ENCODE results near the gene CRABP1. TPM values are rescaled to one million over a fixed set of nuclear protein-coding genes. Genes with fewer than 3 reads are reported as not detected.

Gene CRABP1
- total RNA-seq, 2 donors from 2014 or later: not detected

DNA sequence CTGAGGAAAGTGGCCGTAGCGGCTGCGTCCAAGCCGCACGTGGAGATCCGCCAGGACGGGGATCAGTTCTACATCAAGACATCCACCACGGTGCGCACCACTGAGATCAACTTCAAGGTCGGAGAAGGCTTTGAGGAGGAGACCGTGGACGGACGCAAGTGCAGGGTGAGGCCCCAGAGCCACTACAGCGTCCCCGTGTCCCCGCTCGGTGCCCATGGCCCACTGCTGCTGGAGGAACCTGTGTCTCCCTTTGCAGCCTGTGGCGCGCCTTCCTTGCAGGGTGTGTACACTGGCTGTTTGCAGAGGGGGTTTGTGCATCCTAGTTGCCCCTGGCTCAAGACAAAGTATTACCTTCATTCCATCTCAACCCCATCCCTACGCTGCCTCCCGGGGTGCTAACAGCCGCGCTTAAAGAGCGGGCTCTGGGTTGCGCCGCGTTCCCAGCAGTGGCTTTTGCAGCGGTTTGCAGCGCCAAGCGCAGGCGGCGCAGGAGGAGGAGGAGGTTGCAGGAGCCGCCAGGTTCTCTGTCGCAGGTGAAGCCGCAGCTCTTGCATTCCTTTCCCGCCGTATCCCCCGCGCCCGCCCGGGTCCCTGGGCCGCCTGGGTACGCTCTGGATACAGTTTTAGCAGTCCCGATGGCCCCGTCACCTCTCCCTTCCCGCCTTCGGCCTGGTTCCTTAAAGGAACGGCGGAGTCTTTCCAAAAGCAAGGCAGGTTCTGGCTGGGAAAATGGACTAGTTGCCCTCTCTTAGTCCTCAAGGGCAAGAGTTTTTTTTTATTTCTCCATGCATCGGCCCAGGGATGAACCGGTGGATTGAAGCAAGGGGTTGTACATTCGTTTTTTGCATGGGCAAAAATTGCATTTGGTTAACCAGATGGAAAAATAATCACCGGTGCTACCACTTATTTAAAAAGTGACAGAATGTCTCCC, 1.2 kb downstream of the CRABP1 start:
- intact Hi-C loops (cut with DNase I): no loop called here
- no peak for ATAC-seq

GRCh38 chr15:78342021-78342420, 1.9 kb downstream of the CRABP1 start:
- no peak for DNase-seq
- no peak for ATAC-seq
- intact Hi-C loops (cut with DNase I): no loop called here

More for the DNA sequence above, 1.2 kb downstream of the CRABP1 start:
- DNase-seq: no peak

GRCh38 chr15:78343276-78344060, 3.3 kb downstream of the CRABP1 start:
- DNase-seq: no peak
- intact Hi-C loops (cut with DNase I): no loop called here
- no peak for ATAC-seq

GRCh38 chr15:78345396-78346125, 5.4 kb downstream of the CRABP1 start:
- DNase-seq (no peak), ATAC-seq (no peak)
- intact Hi-C loops (cut with DNase I): no loop called here

GRCh38 chr15:78347586-78348543, 7.7 kb downstream of the CRABP1 start:
- ATAC-seq: no peak
- intact Hi-C loops (cut with DNase I): no loop called here
- DNase-seq: no peak

- no peak for ATAC-seq
- intact Hi-C loops (cut with DNase I): no loop called here
- DNase-seq: no peak
These were observed 9.9 kb downstream of the CRABP1 start for GRCh38 chr15:78350058-78350457.

GRCh38 chr15:78351539-78351938, 11.4 kb downstream of the CRABP1 start:
- DNase-seq: no peak
- intact Hi-C loops (cut with DNase I): no loop called here
- no peak for ATAC-seq

DNA sequence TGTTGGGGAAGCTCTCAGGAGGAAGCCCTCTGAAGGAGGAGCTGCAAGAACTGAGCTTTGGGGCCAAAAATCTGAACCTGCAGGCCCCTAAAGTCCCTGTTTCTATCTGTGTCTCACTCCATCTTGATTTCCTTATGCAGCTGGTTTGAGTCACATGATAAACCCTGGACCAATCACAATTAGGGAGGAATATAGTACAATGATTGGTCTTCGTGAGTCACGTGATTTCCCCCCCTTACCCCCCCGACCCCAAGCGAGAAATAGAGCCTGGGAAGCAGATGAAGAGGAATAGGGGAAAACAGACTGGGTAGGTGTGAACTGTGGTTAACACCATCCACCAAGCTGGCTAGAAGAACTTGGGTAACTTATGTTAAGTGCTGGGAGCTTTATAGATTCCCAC, 12.9 kb downstream of the CRABP1 start:
- intact Hi-C loops (cut with DNase I): no loop called here
- DNase-seq (no peak), ATAC-seq (no peak)

DNA sequence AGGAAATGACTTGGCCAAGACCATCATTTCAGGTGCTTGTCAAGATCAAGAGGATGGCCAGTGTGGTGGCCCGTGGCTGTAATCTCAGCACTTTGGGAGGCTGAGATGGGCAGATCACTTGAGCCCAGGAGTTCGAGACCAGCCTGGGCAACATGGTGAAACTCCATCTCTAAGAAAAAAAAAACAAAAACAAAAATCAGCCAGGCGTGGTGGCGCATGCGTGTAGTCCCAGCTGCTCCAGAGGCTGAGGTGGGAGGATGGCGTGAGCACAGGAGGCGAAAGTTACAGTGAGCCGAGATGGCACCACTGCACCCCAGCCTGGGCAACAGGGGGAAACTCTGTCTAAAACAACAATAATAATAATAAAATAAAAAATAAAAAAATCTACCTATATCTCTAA, 15.0 kb downstream of the CRABP1 start:
- intact Hi-C loops (cut with DNase I): no loop called here
- ATAC-seq: no peak

DNA sequence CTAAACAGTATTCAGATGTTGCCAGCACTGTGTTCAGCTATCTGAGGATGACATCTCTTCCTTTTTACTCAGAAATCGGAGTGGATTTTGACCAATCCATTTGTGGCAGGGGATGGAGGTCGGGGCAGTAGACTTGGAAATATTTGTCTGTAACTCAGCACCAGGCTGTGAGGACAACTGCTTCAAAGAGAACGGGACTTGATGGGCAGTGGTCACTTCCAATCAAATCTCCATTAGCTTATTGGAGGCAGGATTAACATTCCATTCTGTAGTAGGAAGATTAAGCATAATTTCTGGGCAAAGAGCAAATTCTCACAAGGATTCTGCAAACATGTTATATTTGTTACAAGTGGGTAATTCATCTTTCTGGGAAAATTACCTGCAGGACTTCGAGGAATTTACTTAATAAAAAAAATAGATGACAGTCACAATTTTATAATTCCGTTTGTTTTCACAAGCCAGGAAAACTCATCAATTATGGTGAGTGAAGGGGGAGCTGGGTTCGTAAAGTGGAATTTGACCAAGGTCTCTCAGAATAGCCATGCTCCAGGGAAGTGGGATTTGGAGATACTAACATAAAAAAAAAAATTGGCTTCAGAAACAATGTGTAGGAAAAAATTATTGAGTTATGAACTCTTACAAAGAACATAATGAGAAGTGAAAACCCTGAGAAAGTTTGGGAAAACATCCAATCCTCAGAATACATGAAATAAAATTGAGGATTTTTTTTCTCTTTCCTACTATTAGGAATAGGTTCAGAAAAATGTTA, 18.1 kb downstream of the CRABP1 start:
- intact Hi-C loops (cut with DNase I): no loop called here
- no peak for DNase-seq

More for the DNA sequence above, 15.0 kb downstream of the CRABP1 start:
- no peak for DNase-seq

GRCh38 chr15:78359041-78359808, 19.1 kb downstream of the CRABP1 start:
- no peak for DNase-seq
- intact Hi-C loops (cut with DNase I): no loop called here
- ATAC-seq: no peak

More for the DNA sequence above, 18.1 kb downstream of the CRABP1 start:
- ATAC-seq: no peak

- ATAC-seq (peak; percentile 49 to 63), DNase-seq (no peak)
- intact Hi-C loops (cut with DNase I): no loop called here
These were observed 20.2 kb downstream of the CRABP1 start for GRCh38 chr15:78360367-78360801.

- ATAC-seq (no peak), DNase-seq (no peak)
- intact Hi-C loops (cut with DNase I): no loop called here
These were observed 21.0 kb downstream of the CRABP1 start for GRCh38 chr15:78360958-78361718.

DNA sequence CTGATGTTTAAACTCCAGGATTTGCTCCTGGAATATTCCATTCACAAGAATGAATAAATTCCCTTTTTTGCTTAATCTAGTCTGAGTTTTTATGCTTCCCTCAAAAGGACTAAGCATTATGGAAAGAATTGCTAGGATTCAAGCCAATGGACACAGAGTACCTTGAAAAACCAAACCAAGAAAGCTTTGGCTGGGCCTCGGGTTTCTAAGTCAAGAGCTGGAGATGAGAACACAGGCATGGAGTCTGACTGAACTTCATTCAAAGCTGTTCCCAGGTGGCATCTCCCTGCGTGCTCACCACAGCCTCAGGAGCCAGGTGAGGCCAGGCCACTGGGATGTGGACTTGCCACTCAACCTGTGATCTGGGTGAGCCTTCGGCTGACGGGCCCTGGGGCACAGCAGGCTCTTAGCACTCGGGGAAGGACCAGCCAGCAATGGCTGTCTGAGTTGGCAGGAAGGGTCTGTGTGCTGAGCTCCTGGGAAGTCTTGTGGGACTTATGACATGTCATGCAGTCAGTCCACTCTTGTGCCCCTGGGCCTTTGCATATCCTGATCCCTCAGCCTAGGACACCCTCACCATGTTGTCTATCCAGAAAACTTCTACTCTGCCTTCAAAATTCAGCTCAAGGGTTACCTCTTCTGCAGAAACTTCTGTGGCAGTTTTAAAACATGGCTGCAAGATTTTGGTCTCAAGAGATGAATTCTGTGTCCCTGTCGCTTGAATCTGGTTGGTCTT, 21.8 kb downstream of the CRABP1 start:
- ATAC-seq: no peak
- intact Hi-C loops (cut with DNase I): no loop called here
- no peak for DNase-seq

DNA sequence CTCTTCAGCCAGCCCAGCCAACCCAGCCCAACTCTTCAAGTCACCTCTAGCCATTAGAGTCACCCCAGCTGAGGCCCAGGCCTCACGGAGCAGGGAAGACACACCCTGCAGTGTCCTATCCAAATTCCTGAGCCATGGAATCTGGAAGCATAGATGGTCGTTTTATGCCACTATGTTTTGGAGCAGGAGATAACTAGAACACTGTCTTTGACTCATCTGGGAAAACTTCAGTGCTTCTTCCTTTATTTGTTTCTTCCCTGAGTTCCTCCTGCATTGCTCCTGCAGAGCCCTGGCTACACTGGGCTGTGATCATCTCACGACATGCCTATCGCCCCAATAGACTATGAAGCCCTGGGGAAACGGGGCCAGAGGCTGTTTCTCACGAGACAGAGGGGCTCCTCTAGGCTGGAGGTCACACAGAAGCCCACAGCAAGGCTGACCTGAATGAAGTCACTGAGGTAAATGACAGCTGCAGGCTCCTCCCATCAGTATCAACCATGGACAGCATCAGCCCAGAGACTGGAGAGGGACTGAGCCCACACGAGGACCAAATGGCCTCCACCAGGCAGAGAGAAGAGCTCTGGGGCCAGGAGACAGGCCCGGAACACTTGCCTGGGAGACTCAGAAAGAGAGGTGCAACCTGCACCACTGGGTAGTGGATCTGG, 22.7 kb downstream of the CRABP1 start:
- ATAC-seq (no peak), DNase-seq (no peak)
- intact Hi-C loops (cut with DNase I): no loop called here
